Endothelial cell of umbilical vein (primary cell): Measurements from ENCODE around the gene FZD7.

Experiments used
- EZH2 ChIP-seq: IDR thresholded peaks from 2 replicates; pipeline ENCODE4 v1.6.1; 2012; ENCODE audit warnings: borderline replicate concordance, low read depth, mild to moderate bottlenecking, moderate library complexity, low read length, inconsistent platforms; ENCODE audit not compliant: severe bottlenecking
- FOS ChIP-seq: IDR thresholded peaks from 2 replicates; pipeline ENCODE4 v1.6.1; 2011; ENCODE audit warnings: mild to moderate bottlenecking, low read length, moderate library complexity, borderline replicate concordance; ENCODE audit not compliant: insufficient read depth
- GATA2 ChIP-seq: IDR thresholded peaks from 2 replicates; pipeline ENCODE4 v1.7.0; 2011; ENCODE audit warnings: low read depth, mild to moderate bottlenecking, moderate library complexity, mixed read lengths, low read length; ENCODE audit not compliant: insufficient read length, insufficient read depth
- JUN ChIP-seq: IDR thresholded peaks from 2 replicates; pipeline ENCODE4 v1.6.1; 2011; ENCODE audit warnings: borderline replicate concordance, low read depth; ENCODE audit not compliant: insufficient read length, insufficient read depth
- POLR2A ChIP-seq: IDR thresholded peaks from 2 replicates; pipeline ENCODE4 v1.6.1; 2012; ENCODE audit warnings: low read depth, mild to moderate bottlenecking, control low read depth, low read length
- POLR2AphosphoS5 ChIP-seq: IDR thresholded peaks from 2 replicates; pipeline ENCODE4 v1.6.1; 2012; ENCODE audit warnings: low read depth, mild to moderate bottlenecking, control low read depth, low read length, moderate library complexity; ENCODE audit not compliant: insufficient read depth
- TF ChIP-seq, protein P1 (sequence below), 2 donors: IDR thresholded peaks; 1 replicate in 1 of 2; 2 replicates in 1 of 2; pipeline ENCODE4 v1.5.1; 2011; ENCODE audit warnings: low read length in 2 of 2, mild to moderate bottlenecking in 2 of 2, moderate library complexity in 2 of 2, control low read depth in 1 of 2, inconsistent platforms in 1 of 2, low read depth in 1 of 2; ENCODE audit not compliant: insufficient read depth in 1 of 2; ENCODE audit errors: extremely low read depth in 1 of 2
- TF ChIP-seq, protein P2 (sequence below): IDR thresholded peaks from 2 replicates; pipeline ENCODE4 v1.6.1; 2011; ENCODE audit not compliant: insufficient read depth, insufficient read length

DNA sequence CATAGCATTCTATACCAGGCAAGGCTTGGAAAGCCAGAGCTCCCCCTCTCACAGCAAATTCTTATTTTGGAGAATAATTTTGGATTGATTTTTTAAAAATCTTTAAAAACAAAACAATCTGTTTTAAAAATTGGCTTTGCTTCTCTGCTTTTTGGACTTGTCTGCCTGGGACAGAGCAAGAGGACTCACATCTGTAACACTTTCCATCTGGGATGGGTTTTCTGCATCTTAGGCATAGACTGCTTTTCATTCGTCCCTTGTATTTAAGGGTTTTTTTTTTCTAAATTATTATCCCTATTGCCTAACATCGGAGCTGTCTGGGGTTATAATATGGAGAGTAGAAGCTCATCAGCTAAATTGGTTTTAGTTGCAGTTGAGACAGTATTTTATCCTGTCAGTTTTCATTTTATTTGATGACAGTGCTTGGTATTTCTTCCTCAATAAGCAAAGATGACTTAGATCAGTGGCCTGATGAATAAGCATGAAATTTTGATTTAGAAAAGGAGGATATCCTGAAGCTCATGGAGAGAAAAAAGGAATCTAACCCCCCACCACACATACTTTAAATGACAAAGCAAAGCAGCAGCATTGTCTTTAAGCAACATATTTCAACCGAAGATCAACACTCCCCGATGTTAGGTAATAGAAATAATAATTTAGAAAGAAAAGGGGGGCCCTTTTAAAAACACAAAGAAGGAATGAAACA lies 2.3 kb upstream of the FZD7 start:
- TF ChIP-seq, protein P1, sequence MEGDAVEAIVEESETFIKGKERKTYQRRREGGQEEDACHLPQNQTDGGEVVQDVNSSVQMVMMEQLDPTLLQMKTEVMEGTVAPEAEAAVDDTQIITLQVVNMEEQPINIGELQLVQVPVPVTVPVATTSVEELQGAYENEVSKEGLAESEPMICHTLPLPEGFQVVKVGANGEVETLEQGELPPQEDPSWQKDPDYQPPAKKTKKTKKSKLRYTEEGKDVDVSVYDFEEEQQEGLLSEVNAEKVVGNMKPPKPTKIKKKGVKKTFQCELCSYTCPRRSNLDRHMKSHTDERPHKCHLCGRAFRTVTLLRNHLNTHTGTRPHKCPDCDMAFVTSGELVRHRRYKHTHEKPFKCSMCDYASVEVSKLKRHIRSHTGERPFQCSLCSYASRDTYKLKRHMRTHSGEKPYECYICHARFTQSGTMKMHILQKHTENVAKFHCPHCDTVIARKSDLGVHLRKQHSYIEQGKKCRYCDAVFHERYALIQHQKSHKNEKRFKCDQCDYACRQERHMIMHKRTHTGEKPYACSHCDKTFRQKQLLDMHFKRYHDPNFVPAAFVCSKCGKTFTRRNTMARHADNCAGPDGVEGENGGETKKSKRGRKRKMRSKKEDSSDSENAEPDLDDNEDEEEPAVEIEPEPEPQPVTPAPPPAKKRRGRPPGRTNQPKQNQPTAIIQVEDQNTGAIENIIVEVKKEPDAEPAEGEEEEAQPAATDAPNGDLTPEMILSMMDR (IDR thresholded peaks at IDR 0.05; ENCODE audit: extremely low read depth in 1 of 2, insufficient read depth in 1 of 2, low read depth in 1 of 2, low read length in 2 of 2), result no peak
- no peak for TF ChIP-seq POLR2A
- no peak for TF ChIP-seq JUN
- TF ChIP-seq GATA2, result no peak
- TF ChIP-seq, protein P2, sequence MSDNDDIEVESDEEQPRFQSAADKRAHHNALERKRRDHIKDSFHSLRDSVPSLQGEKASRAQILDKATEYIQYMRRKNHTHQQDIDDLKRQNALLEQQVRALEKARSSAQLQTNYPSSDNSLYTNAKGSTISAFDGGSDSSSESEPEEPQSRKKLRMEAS, result no peak
- no peak for TF ChIP-seq FOS
- no peak for TF ChIP-seq POLR2AphosphoS5
- no peak for TF ChIP-seq EZH2
